Osteoblast (primary cell): ENCODE data around the gene COL17A1. TPM values are rescaled to one million over a fixed set of nuclear protein-coding genes. Genes with fewer than 3 reads are reported as not detected.

Experiments used
- DNase-seq: peaks from one replicate; pipeline ENCODE4 v3.0.0; 2011; ENCODE audit warnings: low spot score, mixed read lengths; ENCODE audit not compliant: insufficient read length; ENCODE audit errors: missing footprints
- H2AFZ ChIP-seq: 2 replicates; pipeline ENCODE4 v1.6.0; 2011; ENCODE audit warnings: mild to moderate bottlenecking, low read length
- H3K27ac ChIP-seq: 2 replicates; pipeline ENCODE4 v1.5.1; 2011; ENCODE audit warnings: mild to moderate bottlenecking, low read depth, low read length, moderate library complexity
- H3K27me3 ChIP-seq: 2 replicates; pipeline ENCODE4 v1.6.0; 2012; ENCODE audit warnings: mild to moderate bottlenecking, control low read depth, inconsistent platforms, low read length, moderate library complexity; ENCODE audit not compliant: insufficient read depth
- H3K36me3 ChIP-seq: 2 replicates; pipeline ENCODE4 v1.5.1; 2011; ENCODE audit warnings: mild to moderate bottlenecking, low read length, control low read depth, moderate library complexity; ENCODE audit not compliant: insufficient read depth
- H3K4me1 ChIP-seq: 2 replicates; pipeline ENCODE4 v1.5.1; 2011; ENCODE audit warnings: mild to moderate bottlenecking, low read length, control low read depth, moderate library complexity; ENCODE audit not compliant: insufficient read depth
- H3K4me2 ChIP-seq: 2 replicates; pipeline ENCODE4 v1.6.0; 2011; ENCODE audit warnings: mild to moderate bottlenecking, low read length; ENCODE audit not compliant: insufficient read depth
- H3K4me3 ChIP-seq: fragments of 200-600 bp; sonication (generic); 3 replicates; pipeline ENCODE4 v1.5.1; 2012; ENCODE audit warnings: mild to moderate bottlenecking, low read length, inconsistent platforms; ENCODE audit not compliant: insufficient read depth
- H3K79me2 ChIP-seq: 2 replicates; pipeline ENCODE4 v1.6.0; 2012; ENCODE audit warnings: mild to moderate bottlenecking, low read length, control low read depth, inconsistent platforms; ENCODE audit not compliant: insufficient read depth
- H3K9me3 ChIP-seq: 2 replicates; pipeline ENCODE4 v1.5.1; 2011; ENCODE audit warnings: low read depth, low read length, control low read depth
- H4K20me1 ChIP-seq: 2 replicates; pipeline ENCODE4 v1.6.0; 2012; ENCODE audit warnings: mild to moderate bottlenecking, low read length, control low read depth; ENCODE audit not compliant: insufficient read depth
- CTCF ChIP-seq: IDR thresholded peaks from 2 replicates; pipeline ENCODE4 v1.5.1; 2011; ENCODE audit warnings: mild to moderate bottlenecking, low read depth, low read length, moderate library complexity; ENCODE audit errors: extremely low read depth
- total RNA-seq: library from RNA; depleted of rRNA; stranded (reverse); fragments of >200 nt; gene quantifications from 2 replicates; pipeline ENCODE4 v1.2.3, GENCODE V29; 2012

Gene COL17A1
- total RNA-seq, 1 donor: under 0.01 TPM

GRCh38 chr10:104045151-104046089 is 40.3 kb downstream of the COL17A1 start:
- Histone ChIP-seq H3K4me3 (no peak overlapping the region), H3K36me3 (no peaks in the 10 kb centered on the region), H3K27me3 (no peaks in the 10 kb centered on the region), H3K4me1 (peaks cover 14% of the 10 kb centered on the region), H2AFZ (no peak overlapping the region), H3K27ac (no peak overlapping the region), H3K4me2 (no peak overlapping the region), H3K9me3 (no peaks in the 10 kb centered on the region), H4K20me1 (no peaks in the 10 kb centered on the region), H3K79me2 (no peaks in the 10 kb centered on the region)
- peak; percentile 88 for TF ChIP-seq CTCF
- DNase-seq: peak; percentile 93

GRCh38 chr10:104043854-104044253 is 41.8 kb downstream of the COL17A1 start:
- no peaks in the 10 kb centered on the region for H3K4me1 ChIP-seq
- H4K20me1 ChIP-seq: no peaks in the 10 kb centered on the region
- no peaks in the 10 kb centered on the region for H3K79me2 ChIP-seq
- TF ChIP-seq CTCF: no peak
- H3K4me2 ChIP-seq: no peak overlapping the region
- DNase-seq: no peak
- H3K9me3 ChIP-seq: no peaks in the 10 kb centered on the region
- no peaks in the 10 kb centered on the region for H3K36me3 ChIP-seq
- H3K27ac ChIP-seq: no peak overlapping the region
- no peaks in the 10 kb centered on the region for H3K27me3 ChIP-seq
- no peak overlapping the region for H2AFZ ChIP-seq
- H3K4me3 ChIP-seq: no peak overlapping the region

DNA sequence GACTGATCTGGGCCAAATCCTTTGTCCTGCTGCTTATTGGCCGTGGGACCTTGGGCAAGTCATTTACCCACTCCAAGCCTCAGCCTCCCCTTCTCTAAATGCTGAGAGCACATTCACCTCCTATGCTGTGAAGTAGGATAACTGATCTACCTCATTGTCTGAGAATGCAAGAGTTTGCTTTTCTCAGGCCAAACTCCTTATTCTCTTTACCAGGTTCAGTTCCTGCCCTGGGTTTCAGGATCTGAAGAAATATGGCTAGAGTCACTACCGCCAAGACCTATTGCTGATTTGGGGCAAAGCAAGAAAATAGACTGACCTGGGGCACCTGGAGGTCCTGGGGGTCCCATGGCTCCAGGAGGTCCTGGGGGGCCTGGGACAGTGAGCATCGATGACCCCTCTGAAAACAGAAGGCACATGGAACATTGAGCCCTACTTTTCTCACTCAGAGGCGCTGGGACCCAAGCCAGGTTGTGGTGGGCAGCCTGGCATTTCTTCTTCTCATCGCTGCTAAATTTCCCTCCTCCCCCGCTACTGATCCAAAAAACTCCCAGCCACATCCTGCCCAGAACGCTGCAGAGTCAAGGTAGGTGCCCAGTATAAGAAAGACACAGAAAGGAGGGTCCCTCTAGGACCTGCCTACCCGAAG is 42.4 kb downstream of the COL17A1 start:
- TF ChIP-seq CTCF: no peak
- no peaks in the 10 kb centered on the region for H4K20me1 ChIP-seq
- no peaks in the 10 kb centered on the region for H3K9me3 ChIP-seq
- H3K4me1 ChIP-seq: no peaks in the 10 kb centered on the region
- H3K4me3 ChIP-seq: no peak overlapping the region
- H2AFZ ChIP-seq: no peak overlapping the region
- DNase-seq: no peak
- no peak overlapping the region for H3K4me2 ChIP-seq
- no peaks in the 10 kb centered on the region for H3K36me3 ChIP-seq
- no peaks in the 10 kb centered on the region for H3K27me3 ChIP-seq
- no peak overlapping the region for H3K27ac ChIP-seq
- H3K79me2 ChIP-seq: no peaks in the 10 kb centered on the region
